Measurements from ENCODE around the gene HERPUD1.

The HERPUD1 gene

DNA sequence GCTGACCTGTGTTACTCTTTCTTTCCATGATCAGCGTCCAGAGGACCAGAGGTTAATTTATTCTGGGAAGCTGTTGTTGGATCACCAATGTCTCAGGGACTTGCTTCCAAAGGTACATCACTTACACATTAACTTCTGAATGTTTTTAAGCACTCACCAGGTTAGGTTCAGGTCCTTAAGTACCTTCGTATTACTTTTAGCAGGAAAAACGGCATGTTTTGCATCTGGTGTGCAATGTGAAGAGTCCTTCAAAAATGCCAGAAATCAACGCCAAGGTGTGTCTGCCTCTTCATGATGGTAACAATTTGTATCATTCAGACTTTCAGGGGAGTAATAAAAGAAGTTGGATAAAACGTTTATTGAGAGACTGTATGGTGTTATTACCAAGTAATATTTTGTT, 3.3 kb downstream of the HERPUD1 start:
- DNase-seq = no peak

DNA sequence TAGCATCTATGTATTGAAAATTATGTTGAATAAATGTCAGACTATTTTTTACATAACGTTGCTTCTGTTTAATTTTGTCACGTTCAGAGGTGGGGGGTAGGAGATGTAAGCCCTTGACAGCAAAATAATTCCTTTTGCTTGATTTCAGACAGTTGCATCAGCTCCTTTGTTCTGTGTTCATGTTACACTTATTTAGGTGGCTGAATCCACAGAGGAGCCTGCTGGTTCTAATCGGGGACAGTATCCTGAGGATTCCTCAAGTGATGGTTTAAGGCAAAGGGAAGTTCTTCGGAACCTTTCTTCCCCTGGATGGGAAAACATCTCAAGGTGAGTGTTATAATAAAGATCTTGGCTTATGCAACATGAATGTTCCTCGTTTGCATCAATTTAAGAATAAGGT, 4.5 kb downstream of the HERPUD1 start:
- no peak for DNase-seq

DNA sequence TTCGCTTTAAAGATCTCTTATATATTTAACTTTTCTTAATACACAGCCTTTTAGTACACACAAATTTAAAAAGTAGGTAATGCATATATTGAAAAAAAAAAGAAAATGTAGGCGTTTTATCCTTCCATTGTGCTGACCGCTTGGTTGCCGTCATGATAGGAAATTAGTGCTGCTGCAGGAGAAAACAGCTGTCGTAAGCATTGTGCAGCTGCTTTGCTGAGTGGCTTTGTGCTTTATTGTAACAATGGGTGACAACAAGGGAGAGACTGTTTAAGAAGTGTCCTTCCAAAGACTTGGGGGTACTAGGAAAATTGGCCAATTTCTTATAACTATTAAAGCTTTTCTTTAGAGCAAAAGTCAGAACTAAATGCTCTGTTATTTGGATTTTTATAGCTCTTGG, 5.0 kb downstream of the HERPUD1 start:
- DNase-seq = no peak

DNA sequence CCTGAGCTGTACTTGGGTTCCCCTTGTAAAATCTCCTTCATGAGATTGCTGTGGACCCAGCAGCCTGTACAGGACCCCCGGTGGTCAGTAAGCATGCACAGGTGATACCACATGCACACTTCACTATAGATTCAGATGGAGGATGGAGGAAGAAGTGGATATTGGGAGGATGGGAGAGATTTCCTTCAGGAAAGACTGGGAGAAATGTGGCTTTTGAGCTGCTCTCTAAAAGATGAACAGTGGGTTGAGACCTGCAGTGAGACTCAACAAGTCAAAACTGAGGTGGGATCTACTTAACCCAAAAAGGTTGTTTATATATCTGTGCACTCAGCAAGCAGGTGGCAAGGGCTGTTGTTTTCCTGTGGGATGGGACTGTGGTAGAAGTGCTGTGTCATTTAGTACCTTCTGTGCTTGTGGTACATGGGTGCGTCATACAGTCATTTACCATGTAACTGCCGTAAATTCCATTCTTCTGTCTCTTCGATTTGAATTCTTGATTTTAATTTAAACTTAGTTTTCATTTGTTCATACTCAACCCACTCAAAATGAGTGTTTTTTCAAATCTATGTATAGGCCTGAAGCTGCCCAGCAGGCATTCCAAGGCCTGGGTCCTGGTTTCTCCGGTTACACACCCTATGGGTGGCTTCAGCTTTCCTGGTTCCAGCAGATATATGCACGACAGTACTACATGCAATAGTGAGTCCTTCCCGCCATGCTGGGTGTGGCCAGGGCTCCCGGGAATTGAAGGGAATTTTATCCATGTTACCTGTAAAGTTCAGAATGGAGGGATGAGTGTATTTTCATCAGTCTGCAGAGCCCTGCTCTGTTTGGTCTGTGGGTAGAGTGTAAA, 6.9 kb downstream of the HERPUD1 start:
- DNase-seq = no peak

DNA sequence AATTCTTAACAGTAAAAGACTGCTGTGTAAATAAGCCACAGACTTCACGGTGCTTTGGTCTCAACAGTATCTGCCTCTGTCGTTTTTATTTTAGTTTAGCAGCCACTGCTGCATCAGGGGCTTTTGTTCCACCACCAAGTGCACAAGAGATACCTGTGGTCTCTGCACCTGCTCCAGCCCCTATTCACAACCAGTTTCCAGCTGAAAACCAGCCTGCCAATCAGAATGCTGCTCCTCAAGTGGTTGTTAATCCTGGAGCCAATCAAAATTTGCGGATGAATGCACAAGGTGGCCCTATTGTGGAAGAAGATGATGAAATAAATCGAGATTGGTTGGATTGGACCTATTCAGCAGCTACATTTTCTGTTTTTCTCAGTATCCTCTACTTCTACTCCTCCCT, 7.9 kb downstream of the HERPUD1 start:
- no peak for DNase-seq

DNA sequence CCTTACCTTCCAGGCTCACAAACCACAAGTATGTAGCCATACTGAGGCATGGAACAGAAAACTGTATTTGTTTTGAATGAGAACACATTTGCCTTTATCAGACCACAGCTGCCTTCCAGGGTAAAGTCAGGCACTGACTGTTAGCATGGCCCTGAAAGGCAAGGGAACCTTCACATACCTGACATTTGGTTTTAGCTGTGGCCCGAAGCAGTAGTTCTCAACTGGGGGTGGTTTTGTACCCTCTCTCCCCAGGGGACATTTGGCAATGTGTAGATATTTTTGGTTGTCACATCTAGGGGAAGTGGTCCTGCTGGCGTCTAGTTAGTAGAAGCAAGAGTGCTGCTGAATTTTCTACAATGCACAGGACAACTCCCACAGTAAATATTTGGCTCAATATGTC, 9.2 kb downstream of the HERPUD1 start:
- no peak for DNase-seq

DNA sequence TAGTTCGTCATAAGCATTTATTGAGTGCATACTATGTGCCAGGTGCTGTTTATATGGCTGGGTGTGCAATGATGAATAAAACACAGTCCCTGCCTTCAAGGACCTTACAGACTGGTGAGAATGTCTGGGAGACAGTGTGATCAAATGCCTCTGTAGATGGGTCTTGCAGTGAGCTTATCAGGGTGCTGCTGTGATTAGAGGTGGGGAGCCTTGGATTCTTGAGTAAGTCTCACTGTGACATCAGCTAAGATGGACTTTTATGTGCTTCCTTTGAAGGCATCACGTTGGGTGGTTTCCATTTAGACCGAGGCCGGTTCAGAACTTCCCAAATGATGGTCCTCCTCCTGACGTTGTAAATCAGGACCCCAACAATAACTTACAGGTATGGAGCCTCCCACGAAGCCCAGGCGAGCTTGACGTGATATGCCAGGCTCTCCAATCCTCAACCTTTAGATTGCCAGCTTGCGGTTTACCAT, 10.0 kb downstream of the HERPUD1 start:
- no peak for DNase-seq

DNA sequence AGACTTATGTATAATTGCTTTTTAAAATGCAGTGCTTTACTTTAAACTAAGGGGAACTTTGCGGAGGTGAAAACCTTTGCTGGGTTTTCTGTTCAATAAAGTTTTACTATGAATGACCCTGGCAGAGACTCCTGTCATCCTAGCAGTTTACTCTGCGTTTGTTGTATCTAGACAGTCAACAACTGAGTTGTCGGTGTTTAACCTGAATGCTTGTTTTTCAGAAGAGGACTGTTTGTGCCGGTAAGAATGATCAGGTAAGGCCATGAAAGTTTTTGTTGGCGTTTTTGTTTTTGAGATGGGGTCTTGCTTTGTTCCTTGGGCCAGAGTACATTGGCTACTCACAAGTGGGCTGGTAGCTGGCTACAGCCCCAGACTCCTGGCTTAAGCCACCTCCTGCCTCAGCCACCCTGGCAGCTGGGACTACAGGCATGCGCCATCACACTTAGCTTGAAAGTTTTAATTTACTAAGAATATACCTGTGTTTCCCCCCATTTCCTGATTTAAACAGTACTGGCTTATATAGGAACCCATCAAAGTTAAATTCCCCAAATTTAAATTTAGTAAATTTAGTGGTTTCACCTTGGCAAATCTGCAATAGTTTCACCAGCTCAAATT, 11.9 kb downstream of the HERPUD1 start:
- no peak for DNase-seq

DNA sequence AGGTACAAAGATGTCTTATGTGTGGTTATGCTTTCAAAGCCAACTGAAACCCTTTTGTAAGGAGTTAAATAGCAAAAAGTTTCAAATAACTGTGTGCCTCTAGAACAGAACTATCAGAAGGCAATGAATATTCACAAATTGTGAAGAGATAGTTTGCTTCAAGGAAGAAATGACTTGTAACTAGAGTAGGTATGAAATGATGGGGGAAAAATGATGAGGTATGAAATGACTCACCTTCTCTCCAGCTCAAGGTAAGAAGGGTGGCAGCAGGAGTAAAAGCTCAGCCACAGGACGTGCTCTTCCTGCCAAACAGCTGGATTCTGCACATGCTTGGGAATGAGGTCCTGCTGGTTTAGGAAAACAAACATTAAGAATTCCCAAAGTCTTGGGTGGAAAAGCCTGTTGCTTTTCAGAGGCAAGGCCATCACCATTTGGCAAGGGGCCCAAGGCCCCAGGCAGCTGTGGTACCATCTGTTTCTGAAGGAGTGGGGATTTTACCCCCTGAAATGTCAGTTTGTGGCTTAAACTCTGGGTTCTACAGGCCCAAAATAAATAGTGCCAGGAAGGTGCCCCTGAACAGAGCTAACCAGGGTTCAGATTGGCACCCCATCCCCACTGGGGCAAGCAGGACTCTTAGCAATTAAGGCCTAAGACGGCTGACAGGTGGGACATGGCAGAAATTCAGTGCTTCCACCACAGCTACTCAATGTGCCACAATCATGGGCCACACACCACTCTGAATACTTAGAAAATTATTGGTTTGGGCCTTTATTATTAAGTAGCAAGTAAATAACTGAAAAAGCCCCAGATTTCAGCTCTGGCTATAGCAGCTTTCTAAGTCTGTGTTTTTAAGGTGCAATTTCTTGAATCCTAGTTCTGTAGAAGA, 13.3 kb downstream of the HERPUD1 start:
- DNase-seq = no peak

DNA sequence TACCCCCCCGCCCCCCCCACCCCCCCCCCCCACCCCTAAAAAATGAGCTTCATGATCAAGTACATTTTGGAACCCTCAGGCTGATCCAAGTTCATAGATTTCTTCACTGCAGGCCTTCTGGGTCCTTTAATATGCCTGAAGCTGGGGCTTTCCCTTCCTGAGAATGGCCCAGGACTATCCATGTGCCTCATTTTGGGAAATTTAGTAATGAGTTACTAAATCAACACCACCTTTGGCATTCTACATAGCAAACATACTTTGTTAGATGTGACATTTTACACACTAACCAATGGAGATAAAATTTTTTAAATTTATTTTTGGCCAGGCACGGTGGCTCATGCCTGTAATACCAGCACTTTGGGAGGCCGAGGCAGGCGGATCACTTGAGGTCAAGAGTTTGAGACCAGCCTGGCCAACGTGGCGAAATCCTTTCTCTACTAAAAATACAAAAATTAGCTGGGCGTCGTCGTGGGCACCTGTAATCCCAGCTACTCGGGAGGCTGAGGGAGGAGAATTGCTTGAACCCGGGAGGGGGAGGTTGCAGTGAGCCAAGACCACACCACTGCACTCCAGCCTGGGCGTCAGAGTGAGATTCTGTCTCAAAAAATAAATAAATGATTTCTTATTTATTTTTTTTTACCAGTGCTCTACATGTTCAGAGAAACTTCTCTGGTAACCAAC, 14.0 kb downstream of the HERPUD1 start:
- DNase-seq = no peak

DNA sequence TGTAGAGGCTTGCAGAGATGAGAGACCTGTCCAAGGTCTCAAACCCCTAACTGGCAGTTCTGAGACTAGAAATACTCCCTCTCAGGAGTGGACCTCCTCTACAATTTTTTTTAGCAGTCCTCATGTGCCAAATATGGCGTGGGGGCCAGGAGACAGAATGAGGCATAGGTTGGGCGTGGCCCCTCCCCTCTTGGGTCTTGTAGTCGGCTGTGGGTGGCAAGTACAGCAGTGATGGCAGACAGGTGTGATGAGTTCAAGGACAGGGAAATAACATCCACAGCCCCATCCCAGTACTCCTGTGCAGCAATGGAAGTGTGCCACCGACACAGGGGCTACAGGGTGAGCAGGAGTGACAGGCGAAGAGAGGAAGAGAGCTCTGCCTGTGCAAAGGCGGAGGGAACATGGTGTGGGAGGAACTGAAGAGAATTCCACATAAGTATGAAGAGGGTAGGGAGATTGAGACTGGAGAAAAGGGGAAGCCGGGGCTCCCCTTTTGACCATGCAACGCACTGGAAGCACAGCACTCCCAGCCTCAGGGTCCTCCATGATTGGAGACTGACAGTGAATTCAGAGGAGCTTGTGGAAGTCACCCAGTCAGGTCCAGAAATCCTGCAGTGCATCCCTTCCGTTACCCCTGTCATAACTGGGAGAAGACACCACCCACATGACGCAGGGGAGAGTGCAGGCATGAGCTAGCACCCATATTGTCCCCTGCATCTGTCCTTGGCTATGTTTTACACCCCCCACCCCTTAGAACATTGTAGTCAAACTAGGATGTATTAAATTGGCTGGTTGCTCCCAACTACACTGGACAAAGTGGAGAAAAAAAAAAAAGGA, 15.0 kb downstream of the HERPUD1 start:
- no peak for DNase-seq

DNA sequence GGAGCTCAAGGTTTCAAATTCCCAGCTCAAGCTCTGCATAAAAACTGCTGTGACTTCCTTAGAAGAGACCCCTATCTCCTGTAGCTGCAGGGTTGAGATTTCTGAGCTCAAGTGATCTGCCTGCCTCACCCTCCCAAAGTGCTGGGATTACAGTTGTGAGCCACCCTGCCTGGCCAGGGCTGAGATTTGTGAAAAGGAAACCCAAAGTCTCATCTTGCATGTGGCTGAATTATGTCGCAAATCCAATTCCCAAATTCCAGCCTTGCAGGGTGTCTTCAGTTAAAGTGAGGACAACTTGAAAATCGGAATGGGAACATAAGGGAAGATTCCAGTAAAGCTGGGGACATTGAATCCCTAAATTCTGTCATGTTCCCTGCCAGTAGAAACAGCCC, 15.7 kb downstream of the HERPUD1 start:
- DNase-seq = no peak

DNA sequence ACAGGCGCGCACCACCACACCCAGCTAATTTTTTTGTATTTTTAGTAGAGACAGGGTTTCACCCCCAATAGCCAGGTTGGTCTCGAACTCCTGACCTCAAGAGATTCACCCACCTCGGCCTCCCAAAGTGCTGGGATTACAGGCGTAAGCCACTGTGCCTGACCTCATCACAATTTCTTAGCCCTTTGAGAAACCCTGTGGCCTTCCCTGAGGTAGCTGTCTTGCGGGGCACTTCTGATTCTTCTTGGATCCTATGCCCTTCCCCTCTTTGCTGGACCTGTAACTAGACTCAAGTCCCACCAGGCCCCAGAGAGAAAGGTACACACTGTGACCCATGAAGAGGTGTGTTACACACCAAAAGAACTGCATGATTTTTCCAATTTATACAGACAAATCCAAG, 16.3 kb downstream of the HERPUD1 start:
- DNase-seq = no peak

DNA sequence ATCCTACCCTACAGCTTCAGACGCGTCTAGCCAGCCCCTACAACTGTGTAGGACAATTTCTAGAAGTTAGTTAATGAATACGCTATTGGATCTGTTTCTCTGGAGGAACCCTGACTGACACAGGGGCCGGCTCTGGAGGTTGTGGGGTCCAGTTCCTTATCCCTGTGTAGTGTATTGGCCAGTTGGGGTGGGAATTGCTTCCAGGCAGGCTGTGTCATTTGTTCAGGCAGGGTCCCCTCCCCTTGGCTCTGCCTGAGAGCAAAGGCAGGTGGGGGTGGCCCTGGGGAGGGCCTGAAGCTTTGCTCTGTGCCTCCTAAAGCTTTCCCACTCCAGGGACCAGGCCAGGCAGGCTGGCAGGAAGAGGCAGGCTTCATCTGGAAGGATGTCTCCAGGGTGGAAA, 18.1 kb downstream of the HERPUD1 start:
- DNase-seq = no peak

DNA sequence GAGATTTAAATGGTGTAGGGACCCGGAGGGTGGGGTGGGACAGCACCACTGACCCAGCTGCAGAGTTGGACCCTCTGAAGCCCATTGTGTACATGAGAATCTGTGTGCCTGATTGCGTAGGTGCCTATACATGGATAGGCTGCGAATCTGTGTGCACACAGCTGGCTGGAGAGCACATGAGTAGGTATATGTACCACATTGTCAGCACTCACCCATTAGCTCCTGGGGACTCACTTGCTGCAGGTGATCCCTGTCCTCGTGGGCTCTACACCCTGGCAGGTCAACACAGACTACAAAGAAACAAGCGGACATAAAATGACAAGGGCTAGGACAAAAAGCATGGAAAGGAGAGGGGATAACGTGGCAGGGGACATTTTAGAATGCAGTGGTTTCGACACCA, 18.5 kb downstream of the HERPUD1 start:
- no peak for DNase-seq

DNA sequence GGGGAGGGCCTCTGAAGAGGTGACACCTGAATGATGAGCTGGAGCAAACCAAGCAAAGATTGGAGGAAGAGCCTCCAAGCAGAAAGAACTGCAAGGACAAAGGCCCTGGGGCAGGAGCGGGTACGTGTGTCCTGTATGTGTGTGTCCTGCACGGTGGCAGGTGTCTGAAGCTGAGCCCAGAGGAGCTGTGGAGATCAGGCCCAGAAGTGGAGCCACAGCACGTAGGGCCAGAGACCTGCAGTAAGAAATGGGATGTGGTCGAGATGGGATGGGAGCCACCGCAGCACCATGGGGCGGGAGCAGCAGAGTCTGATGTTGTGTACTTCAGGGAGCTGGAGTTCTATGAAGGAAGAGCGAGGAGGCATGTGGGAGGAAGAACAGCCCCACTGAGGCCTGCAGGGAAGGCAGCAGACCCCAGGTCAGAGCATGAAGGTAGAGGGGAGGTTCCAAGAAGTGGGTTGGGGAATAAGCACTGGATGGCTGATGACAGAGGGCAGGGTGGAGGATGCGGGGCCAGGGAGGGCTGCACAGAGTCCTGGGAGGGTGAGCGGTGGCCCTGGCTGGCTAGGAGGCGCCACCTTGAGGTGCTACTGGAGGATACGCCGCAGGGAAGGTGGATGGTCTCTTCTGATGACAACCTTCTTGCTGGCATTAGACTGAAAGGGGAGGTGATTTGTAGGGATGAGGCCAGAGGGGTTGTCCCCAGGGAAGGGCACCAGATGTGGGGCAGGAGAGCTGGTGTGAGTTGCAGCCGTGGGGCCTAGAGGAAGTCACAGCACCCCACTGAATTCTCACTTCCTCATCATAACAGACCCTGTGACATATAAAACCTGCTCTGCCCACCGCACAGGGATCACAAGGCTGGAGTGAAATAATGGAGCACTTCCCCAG, 19.2 kb downstream of the HERPUD1 start:
- peak in 9 of 14 donors; percentile 19 to 56 (median 27) for DNase-seq

DNA sequence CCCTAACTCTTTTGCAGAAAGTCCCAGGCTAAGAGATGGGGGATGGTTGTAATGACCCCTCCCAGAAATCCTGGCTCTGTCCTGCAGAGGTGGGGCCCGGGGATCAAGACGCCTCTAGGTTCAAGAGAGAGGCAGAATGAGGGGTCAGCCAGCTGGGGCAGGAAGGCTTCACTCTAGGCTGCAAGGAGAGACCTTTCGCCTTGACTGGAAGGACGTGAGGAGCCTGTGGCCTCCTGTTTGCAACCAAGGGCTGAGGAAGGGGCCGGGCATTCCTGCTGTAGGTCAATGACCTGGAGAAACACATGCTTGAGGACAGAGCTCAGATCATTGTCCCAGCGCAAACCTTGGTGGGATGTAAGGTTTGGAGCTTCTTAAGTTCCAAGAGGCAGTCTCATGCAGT, 21.1 kb downstream of the HERPUD1 start:
- DNase-seq = no peak

DNA sequence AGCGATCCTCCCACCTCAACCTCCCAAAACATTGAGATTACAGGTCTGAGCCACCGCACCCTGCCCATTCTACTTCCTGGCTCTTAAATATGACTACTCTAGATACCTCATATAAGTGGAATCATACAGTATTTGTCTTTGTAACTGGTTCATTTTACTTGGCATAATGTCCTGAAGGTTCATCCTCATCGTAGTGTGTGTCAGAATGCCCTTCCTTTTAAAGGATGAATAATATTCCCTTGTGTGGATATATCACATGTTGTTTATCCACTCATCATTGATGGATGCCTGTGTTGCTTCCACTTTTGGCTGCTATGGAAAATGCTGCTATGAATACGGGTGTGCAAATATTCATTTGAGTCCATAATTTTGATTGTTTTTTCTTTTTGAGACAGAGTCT, 24.1 kb downstream of the HERPUD1 start:
- no peak for DNase-seq

DNA sequence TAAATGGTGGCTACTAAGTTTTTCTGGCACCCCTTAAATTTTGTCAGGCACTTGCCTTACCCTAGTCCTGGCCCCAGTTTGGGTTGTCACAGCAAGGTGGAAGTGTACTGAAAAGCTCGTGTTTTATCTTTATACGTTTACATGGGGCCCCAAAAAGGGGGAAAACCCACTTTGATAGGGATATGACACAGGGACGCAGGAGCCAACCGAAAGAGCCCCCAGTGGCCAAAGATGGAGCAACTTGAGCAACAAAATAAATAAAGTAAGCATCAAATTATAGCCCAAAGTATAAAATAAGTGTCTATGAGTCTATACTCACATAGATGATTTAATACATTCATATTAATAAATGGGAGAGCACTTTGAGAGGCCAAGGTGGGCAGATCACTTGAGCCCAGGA, 24.8 kb downstream of the HERPUD1 start:
- DNase-seq = no peak

DNA sequence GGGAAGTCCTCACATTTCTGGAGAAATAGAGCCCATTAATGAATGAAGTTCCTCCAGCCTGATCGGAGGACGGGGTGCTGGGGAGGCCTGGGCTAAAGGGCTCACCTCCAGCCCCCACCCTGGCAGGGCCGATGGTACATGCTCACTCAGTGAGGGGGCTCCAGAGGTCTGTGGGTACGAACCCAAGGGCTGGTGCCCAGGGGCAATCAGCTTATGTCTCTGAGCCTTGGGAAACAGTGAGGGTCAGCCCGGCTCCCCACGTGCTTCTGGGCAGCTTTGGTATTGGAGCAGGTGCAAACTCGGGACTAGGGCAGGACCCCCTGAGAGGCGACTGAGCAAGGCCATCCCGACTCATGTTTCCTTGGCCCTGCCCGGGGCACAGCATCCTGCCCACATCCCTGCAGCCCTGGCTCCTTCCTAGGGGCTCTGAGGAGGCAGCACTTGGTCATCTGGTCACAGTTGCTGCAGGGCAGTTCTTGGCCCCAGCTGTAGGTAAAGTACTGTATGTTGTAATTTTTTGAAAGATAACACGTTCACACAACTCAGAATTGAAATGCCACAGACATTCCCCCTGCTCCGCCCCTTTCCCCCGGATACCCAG, 28.8 kb downstream of the HERPUD1 start:
- no peak for DNase-seq
